Pancreas (tissue), 10 donors: ENCODE measurements around the gene SYNE2. TPM values are rescaled to one million over a fixed set of nuclear protein-coding genes. Genes with fewer than 3 reads are reported as not detected.

Source experiments
- ATAC-seq, 4 donors: fragments of 200-7000 bp; cut with Tn5 transposase; one replicate each; pipeline versions ENCODE4 v1.8.0 to v1.9.1; 2020; ENCODE audit warnings: mild to moderate bottlenecking in 4 of 4, moderate library complexity in 4 of 4
- DNase-seq, 6 donors: peaks; one replicate each; pipeline ENCODE4 v3.0.0-alpha.2; 2020
- FAIRE-seq: peaks from 2 replicates; lab custom pipeline; 2012; peaks lifted over from hg19 to GRCh38; lab: Jason Lieb, UNC
- H3K27ac ChIP-seq, 4 donors: fragments of 200-600 bp; sonication (generic); 1 replicate in 3 of 4; 2 replicates in 1 of 4; pipeline versions ENCODE4 v1.5.0 to v1.8.0; 2020
- H3K27me3 ChIP-seq, 4 donors: fragments of 200-600 bp; one replicate each; pipeline ENCODE4 v1.8.0; 2021
- H3K36me3 ChIP-seq, 3 donors: fragments of 200-600 bp; sonication (generic) in 1 of 3; one replicate each; pipeline versions ENCODE4 v1.5.0 to v1.8.0; 2020 to 2021
- H3K4me1 ChIP-seq, 3 donors: fragments of 200-600 bp; one replicate each; pipeline ENCODE4 v1.8.0; 2021
- H3K4me3 ChIP-seq, 4 donors: fragments of 200-600 bp; sonication (generic) in 2 of 4; one replicate each; pipeline versions ENCODE4 v1.5.0 to v1.8.0; 2020 to 2021
- H3K9me3 ChIP-seq, 4 donors: fragments of 200-600 bp; one replicate each; pipeline ENCODE4 v1.8.0; 2021
- CTCF ChIP-seq, 4 donors: fragments of 200-600 bp; sonication (generic) in 3 of 4; IDR thresholded peaks; one replicate each; pipeline versions ENCODE4 v1.5.0 to v1.8.0; 2021; ENCODE audit warnings: antibody characterized with exemption in 4 of 4
- WGBS, 2 donors: extraction: QIAGEN DNeasy Blood & Tissue Kit; methylation state at CpG; one replicate each; pipeline ENCODE4 v1.1.7; 2013; 5-methylcytosine and 5-hydroxymethylcytosine counted together
- intact Hi-C, 3 donors: fragments of 100-400 bp; cut with DNase I; formaldehyde crosslinking; loops; one replicate each; pipeline versions ENCODE4 v1.11.1 to v1.14.2; 2022
- polyA plus RNA-seq, 2 donors: library from polyadenylated mRNA; stranded (reverse); fragments of 200-250 nt; gene quantifications; one replicate each; pipeline ENCODE4 v1.2.3, GENCODE V29; 2013
- total RNA-seq, 6 donors: library from RNA; stranded (reverse); fragmentation: NEBNext Ultra II Directional in 4 of 6; extraction: Animal tissue kit (Norgen Biotek cat#: 25700) in 4 of 6; gene quantifications; one replicate each; pipeline versions ENCODE4 v1.2.1 to v1.2.4, GENCODE V29; 2021 to 2023
- donor health status: healthy with polysubstance abuse.
- donor health status: DM: no; HTN: no; CAD: no; lungs with moderate emphysema.
- donor health status: DM: no; HTN: no; CAD: no.
- donor health status: control.
- donor health status: control.
- donor health status: Bipolar disorder and iron deficiency.
- donor health status: DM: yes; HTN: yes; CAD: no.
- donor health status: DM: no; HTN: no; CAD: no.
- donor health status: DM: no; HTN: no; CAD: no.
- donor health status: DM: yes; HTN: yes; CAD: no.

The SYNE2 gene
- total and polyA plus RNA-seq, 8 donors = 45.2 to 103 (median 56.6) TPM

GRCh38 chr14:63877550-63877939 lies 24.7 kb downstream of the SYNE2 start:
- Histone ChIP-seq H3K9me3 (no peaks in the 10 kb centered on the region), H3K4me1 (peaks cover 0 to 14% (median 6%) of the 10 kb centered on the region in 3 donors), H3K4me3 (no peak overlapping the region), H3K27me3 (no peaks in the 10 kb centered on the region), H3K27ac (peak overlapping the region in 2 of 4 donors; percentile 5 to 53), H3K36me3 (no peaks in the 10 kb centered on the region)
- 90 to 98% methylated on average over 3 of the region's 3 CpGs for WGBS, 2 donors
- no peak for TF ChIP-seq CTCF (IDR thresholded peaks at IDR 0.05)
- no peak for FAIRE-seq
- intact Hi-C loops = no loop called here
- ATAC-seq = no peak
- no peak for DNase-seq

- FAIRE-seq (no peak), ATAC-seq (no peak), DNase-seq (no peak)
- WGBS, 2 donors = 94 to 100% methylated on average over 3 of the region's 3 CpGs
- intact Hi-C loops = no loop called here
- Histone ChIP-seq H3K27ac (no peak overlapping the region), H3K4me3 (no peak overlapping the region), H3K36me3 (no peaks in the 10 kb centered on the region), H3K9me3 (no peaks in the 10 kb centered on the region), H3K4me1 (peaks cover 0 to 14% (median 6%) of the 10 kb centered on the region in 3 donors), H3K27me3 (no peaks in the 10 kb centered on the region)
- TF ChIP-seq CTCF (IDR thresholded peaks at IDR 0.05) = no peak
Measured at GRCh38 chr14:63878052-63878451, 25.2 kb downstream of the SYNE2 start.

DNA sequence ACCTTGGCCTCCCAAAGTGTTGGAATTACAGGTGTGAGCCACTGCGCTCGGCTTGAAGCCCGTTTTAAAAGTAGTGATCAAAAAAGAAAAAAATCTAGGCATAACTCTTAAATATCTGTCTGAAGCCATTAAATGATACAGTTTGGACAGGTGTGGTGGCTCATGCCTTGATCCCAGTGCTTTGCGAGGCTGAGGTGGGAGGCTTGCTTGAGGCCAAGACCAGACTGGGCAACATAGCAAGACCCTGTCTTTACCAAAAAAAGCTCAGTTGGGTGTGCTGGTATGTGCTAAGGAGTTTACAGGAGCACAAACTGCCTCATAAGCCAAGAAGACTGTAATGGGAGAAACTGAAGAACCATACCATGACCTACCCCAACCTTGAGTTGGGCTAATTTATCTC lies 26.0 kb downstream of the SYNE2 start:
- Histone ChIP-seq H3K9me3 (no peaks in the 10 kb centered on the region), H3K4me1 (peaks cover 0 to 11% (median 6%) of the 10 kb centered on the region in 3 donors), H3K4me3 (no peak overlapping the region), H3K27me3 (no peaks in the 10 kb centered on the region), H3K36me3 (no peaks in the 10 kb centered on the region), H3K27ac (no peak overlapping the region)
- intact Hi-C loops = no loop called here
- 95 to 96% methylated on average over 4 of the region's 4 CpGs for WGBS, 2 donors
- TF ChIP-seq CTCF (IDR thresholded peaks at IDR 0.05) = no peak
- no peak for DNase-seq
- FAIRE-seq = no peak
- no peak for ATAC-seq

DNA sequence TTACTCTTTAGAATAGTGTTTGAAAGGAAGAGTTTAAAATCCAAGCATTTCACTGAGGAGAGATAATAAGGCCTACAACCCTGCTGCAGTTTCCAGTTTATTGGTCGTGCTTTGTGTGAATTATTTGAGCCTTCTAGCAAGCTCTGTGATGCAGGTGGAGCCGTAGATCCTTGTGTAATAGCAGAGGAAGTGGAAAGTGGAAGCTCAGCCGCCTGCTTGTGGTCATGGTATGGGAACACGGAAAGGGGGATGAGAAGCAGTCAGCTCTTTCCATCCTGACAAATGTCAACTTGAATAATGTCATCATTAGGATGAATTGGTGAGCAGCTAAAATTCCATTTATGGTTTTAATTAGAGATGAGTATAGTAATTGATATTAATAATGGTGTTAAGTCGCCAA lies 29.1 kb downstream of the SYNE2 start:
- DNase-seq (no peak), FAIRE-seq (no peak), ATAC-seq (no peak)
- WGBS, 2 donors = 74 to 76% methylated on average over 5 of the region's 5 CpGs
- Histone ChIP-seq H3K9me3 (no peaks in the 10 kb centered on the region), H3K27me3 (no peaks in the 10 kb centered on the region), H3K36me3 (no peaks in the 10 kb centered on the region), H3K4me3 (no peak overlapping the region), H3K27ac (no peak overlapping the region), H3K4me1 (peaks cover 0 to 3% (median under 1%) of the 10 kb centered on the region in 3 donors)
- intact Hi-C loops = no loop called here
- no peak for TF ChIP-seq CTCF (IDR thresholded peaks at IDR 0.05)

DNA sequence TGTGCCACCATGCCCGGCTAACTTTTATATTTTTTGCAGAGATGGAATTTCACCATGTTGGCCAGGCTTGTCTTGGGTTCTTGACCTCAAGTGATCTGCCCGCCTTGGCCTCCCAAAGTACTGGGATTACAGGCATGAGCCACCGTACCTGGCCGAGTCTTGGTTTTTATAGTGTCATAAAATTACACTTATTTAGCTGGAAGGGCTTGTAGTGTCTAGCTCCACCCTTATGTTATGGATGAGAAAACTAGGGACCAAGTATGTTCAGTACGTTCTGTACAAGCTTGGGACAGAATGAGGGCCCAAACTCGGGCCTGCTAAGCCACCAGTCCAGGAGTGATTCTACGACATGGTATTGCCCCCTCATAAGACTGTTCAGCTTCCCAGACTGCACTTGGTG lies 35.1 kb downstream of the SYNE2 start:
- WGBS, 2 donors = 93 to 99% methylated on average over 7 of the region's 7 CpGs
- no peaks in the 10 kb centered on the region for H3K27me3 ChIP-seq
- ATAC-seq (no peak), DNase-seq (no peak), FAIRE-seq (no peak)
- no peaks in the 10 kb centered on the region for H3K9me3 ChIP-seq
- no peak for TF ChIP-seq CTCF (IDR thresholded peaks at IDR 0.05)
- no peaks in the 10 kb centered on the region for H3K36me3 ChIP-seq
- intact Hi-C loops = no loop called here
- no peak overlapping the region for H3K4me3 ChIP-seq
- no peak overlapping the region for H3K27ac ChIP-seq
- peaks cover 20 to 29% (median 27%) of the 10 kb centered on the region in 3 donors for H3K4me1 ChIP-seq
